ENCODE results near the gene MYRF.
A peak's percentile ranks its signal among the peaks of the same experiment; 100 is the strongest.

The MYRF gene

GRCh38 chr11:61742391-61742790 is 10.0 kb upstream of the MYRF start:
- DNase-seq, result no peak

GRCh38 chr11:61743486-61744095 is 8.8 kb upstream of the MYRF start:
- DNase-seq, result no peak

- no peak for DNase-seq
Observed at GRCh38 chr11:61744181-61744580, 8.3 kb upstream of the MYRF start.

GRCh38 chr11:61744609-61745156 is 7.8 kb upstream of the MYRF start:
- no peak for DNase-seq

GRCh38 chr11:61745781-61746441 is 6.5 kb upstream of the MYRF start:
- DNase-seq, result no peak

- DNase-seq, result no peak
Observed at GRCh38 chr11:61746442-61747191, 5.8 kb upstream of the MYRF start.

- peak; percentile 21 for DNase-seq
Observed at GRCh38 chr11:61747192-61747966, 5.1 kb upstream of the MYRF start.

- DNase-seq, result no peak
Observed at GRCh38 chr11:61747967-61748285, 4.5 kb upstream of the MYRF start.

- DNase-seq, result no peak
Observed at GRCh38 chr11:61749591-61750217, 2.7 kb upstream of the MYRF start.

GRCh38 chr11:61750631-61751273 is 1.7 kb upstream of the MYRF start:
- DNase-seq, result no peak

- no peak for DNase-seq
Observed at GRCh38 chr11:61751384-61751783, 1.1 kb upstream of the MYRF start.

GRCh38 chr11:61752925-61753521 is 587 bp downstream of the MYRF start:
- no peak for DNase-seq

- no peak for DNase-seq
Observed at GRCh38 chr11:61753672-61754071, 1.2 kb downstream of the MYRF start.

- no peak for DNase-seq
Observed at GRCh38 chr11:61754534-61755482, 2.4 kb downstream of the MYRF start.

- DNase-seq, result no peak
Observed at GRCh38 chr11:61756147-61756451, 3.7 kb downstream of the MYRF start.

- no peak for DNase-seq
Observed at GRCh38 chr11:61756452-61757212, 4.2 kb downstream of the MYRF start.

- no peak for DNase-seq
Observed at GRCh38 chr11:61757213-61757862, 4.9 kb downstream of the MYRF start.

GRCh38 chr11:61760946-61761345 is 8.5 kb downstream of the MYRF start:
- DNase-seq, result no peak

- no peak for DNase-seq
Observed at GRCh38 chr11:61761440-61762222, 9.2 kb downstream of the MYRF start.

Measured in CD4-positive, alpha-beta T cell treated with Interleukin-17A for 1 hour (primary cell).